NCI-H226 (cell line): ENCODE data around the gene C19orf25.
"Not testable (repeated sequence)": the region's sequence is repeated elsewhere in the genome, so short reads cannot be mapped to it uniquely, and the experiment has no call there.

Experiments used
- DNase-seq: peaks from one replicate; pipeline ENCODE4 v3.0.0-alpha.2; 2015

The C19orf25 gene

GRCh38 chr19:1445932-1446712 lies 32.9 kb downstream of the C19orf25 start:
- peak; percentile 29 for DNase-seq

- peak; percentile 71 for DNase-seq
These were observed 33.7 kb downstream of the C19orf25 start for GRCh38 chr19:1445185-1445931.

GRCh38 chr19:1441677-1442438 lies 37.2 kb downstream of the C19orf25 start:
- no peak for DNase-seq

GRCh38 chr19:1441022-1441426 lies 38.0 kb downstream of the C19orf25 start:
- DNase-seq, result no peak

GRCh38 chr19:1440418-1440801 lies 38.6 kb downstream of the C19orf25 start:
- DNase-seq, result no peak

GRCh38 chr19:1439525-1440417 lies 39.2 kb downstream of the C19orf25 start:
- DNase-seq, result not testable (repeated sequence)

- DNase-seq, result no peak
These were observed 40.1 kb downstream of the C19orf25 start for GRCh38 chr19:1438933-1439354.

GRCh38 chr19:1438035-1438932 lies 40.7 kb downstream of the C19orf25 start, which contains the start of gene RPS15:
Gene RPS15 (plus strand): TSS chr19:1438396. CDS start chr19:1438426, 30 bp downstream.
- peak; percentile 82 for DNase-seq

GRCh38 chr19:1437609-1438008 lies 41.4 kb downstream of the C19orf25 start:
- DNase-seq, result no peak

GRCh38 chr19:1435378-1435989 lies 43.5 kb downstream of the C19orf25 start:
- no peak for DNase-seq

- no peak for DNase-seq
These were observed 44.4 kb downstream of the C19orf25 start for GRCh38 chr19:1434577-1435060.

- no peak for DNase-seq
These were observed 45.0 kb downstream of the C19orf25 start for GRCh38 chr19:1434040-1434366.

- no peak for DNase-seq
These were observed 45.6 kb downstream of the C19orf25 start for GRCh38 chr19:1433119-1434039.

GRCh38 chr19:1432507-1432887 lies 46.5 kb downstream of the C19orf25 start:
- no peak for DNase-seq

GRCh38 chr19:1431759-1432506 lies 47.1 kb downstream of the C19orf25 start:
- DNase-seq, result no peak

- no peak for DNase-seq
These were observed 48.8 kb downstream of the C19orf25 start for GRCh38 chr19:1430246-1430645.

- no peak for DNase-seq
These were observed 49.3 kb downstream of the C19orf25 start for GRCh38 chr19:1429750-1430149.

GRCh38 chr19:1428738-1429391 lies 50.1 kb downstream of the C19orf25 start:
- no peak for DNase-seq
